Peyer's patch (tissue), 4 donors: ENCODE data around the gene CHRDL2. TPM values are rescaled to one million over a fixed set of nuclear protein-coding genes. Genes with fewer than 3 reads are reported as not detected.

Experiments
- small RNA-seq, 2 donors: library from RNA; depleted of rRNA; stranded (forward); fragments of <200 nt; gene quantifications; one replicate each; pipeline ENCODE3, GENCODE V24; 2016
- total RNA-seq, 4 donors: library from RNA; depleted of rRNA; stranded (reverse); fragments of >200 nt; gene quantifications; one replicate each; pipeline ENCODE4 v1.1.0, GENCODE V29; 2016

The CHRDL2 gene
- total RNA-seq, 4 donors from 2014 or later, result not detected

Small RNAs within 50 kb of the gene (small RNA-seq; reads per million reads assigned to genes)
- gene MIR4696 (0 reads per million in 2 donors), gene RANP3 (0 reads per million in 2 donors), gene RN7SKP297 (0 to 0.06 reads per million in 2 donors)

Other genes starting within 250 kb of the CHRDL2 start
- 1 to 10 TPM in 3 of 4 donors, not detected in 1; 7.5 to 9.6 (median 7.9) TPM for gene LIPT2, start 237.7 kb downstream of the CHRDL2 start, total RNA-seq
- 10 to 100 TPM; 19.8 to 55.3 (median 34.2) TPM for gene POLD3, start 138.8 kb downstream of the CHRDL2 start, total RNA-seq
- gene RNF169, start 17.4 kb upstream of the CHRDL2 start, total RNA-seq, result 10 to 100 TPM; 14.2 to 33.8 (median 19.2) TPM
- gene XRRA1, start 217.7 kb upstream of the CHRDL2 start, total RNA-seq, result 10 to 100 TPM; 12.8 to 45.9 (median 26.1) TPM
- 10 to 100 TPM; 14.0 to 28.5 (median 18.3) TPM for gene SPCS2, start 217.8 kb upstream of the CHRDL2 start, total RNA-seq